SK-N-SH treated with all-trans-retinoic acid at 6 μM for 48 hours (cell line): ENCODE results near the gene PF4V1.

ENCODE experiments used
- ATAC-seq: fragments of 200-7000 bp; cut with Tn5 transposase; 3 replicates; pipeline ENCODE4 v1.9.1; 2020; ENCODE audit warnings: mild to moderate bottlenecking, moderate library complexity
- ARNTL ChIP-seq: fragments of 450-650 bp; formaldehyde crosslinking; IDR thresholded peaks from 2 replicates; pipeline ENCODE4 v1.5.0; 2020; ENCODE audit warnings: low read depth, mild to moderate bottlenecking, moderate library complexity, borderline replicate concordance
- BACH2 ChIP-seq: fragments of 250-450 bp; sonication (Bioruptor Pico); IDR thresholded peaks from 2 replicates; pipeline ENCODE4 v1.9.0; 2021; ENCODE audit warnings: mild to moderate bottlenecking, borderline replicate concordance
- CSDC2 ChIP-seq: fragments of 250-450 bp; sonication (Bioruptor Pico); IDR thresholded peaks from 2 replicates; pipeline ENCODE4 v1.5.0; 2020; ENCODE audit warnings: mild to moderate bottlenecking, moderate library complexity
- ESRRG ChIP-seq: fragments of 250-450 bp; sonication (Bioruptor Pico); IDR thresholded peaks from 2 replicates; pipeline ENCODE4 v1.6.1; 2021; ENCODE audit warnings: mild to moderate bottlenecking
- OSR1 ChIP-seq: fragments of 250-450 bp; sonication (Bioruptor Pico); IDR thresholded peaks from 2 replicates; pipeline ENCODE4 v1.8.0; 2022; ENCODE audit warnings: moderate library complexity, mild to moderate bottlenecking, inconsistent platforms
- POU6F1 ChIP-seq: fragments of 250-450 bp; sonication (Bioruptor Pico); IDR thresholded peaks from 2 replicates; pipeline ENCODE4 v1.8.0; 2021; ENCODE audit warnings: low read depth, mild to moderate bottlenecking, moderate library complexity, borderline replicate concordance
- PPARA ChIP-seq: fragments of 250-450 bp; sonication (Bioruptor Pico); IDR thresholded peaks from 2 replicates; pipeline ENCODE4 v1.5.0; 2020; ENCODE audit warnings: mild to moderate bottlenecking, borderline replicate concordance
- RARB ChIP-seq: fragments of 250-450 bp; sonication (Bioruptor Pico); IDR thresholded peaks from 2 replicates; pipeline ENCODE4 v1.8.0; 2021; ENCODE audit warnings: mild to moderate bottlenecking, moderate library complexity
- SNAI2 ChIP-seq: fragments of 250-450 bp; sonication (Bioruptor Pico); IDR thresholded peaks from 2 replicates; pipeline ENCODE4 v1.5.0; 2020; ENCODE audit warnings: mild to moderate bottlenecking, moderate library complexity
- TCF4 ChIP-seq: fragments of 250-450 bp; sonication (Bioruptor Pico); IDR thresholded peaks from 2 replicates; pipeline ENCODE4 v1.8.0; 2021; ENCODE audit warnings: mild to moderate bottlenecking, moderate library complexity, borderline replicate concordance
- TOX ChIP-seq: fragments of 250-450 bp; sonication (Bioruptor Pico); IDR thresholded peaks from 2 replicates; pipeline ENCODE4 v1.8.0; 2021; ENCODE audit warnings: mild to moderate bottlenecking, moderate library complexity, borderline replicate concordance
- TSHZ2 ChIP-seq: fragments of 250-450 bp; sonication (Bioruptor Pico); IDR thresholded peaks from 2 replicates; pipeline ENCODE4 v1.5.0; 2020; ENCODE audit warnings: mild to moderate bottlenecking, moderate library complexity
- ZC3H10 ChIP-seq: fragments of 250-450 bp; sonication (Bioruptor Pico); IDR thresholded peaks from 2 replicates; pipeline ENCODE4 v1.5.1; 2021; ENCODE audit warnings: mild to moderate bottlenecking, moderate library complexity
- ZFP3 ChIP-seq: fragments of 250-450 bp; sonication (Bioruptor Pico); IDR thresholded peaks from 2 replicates; pipeline ENCODE4 v1.5.0; 2020; ENCODE audit warnings: mild to moderate bottlenecking, moderate library complexity
- ZFP30 ChIP-seq: fragments of 450-650 bp; formaldehyde crosslinking; IDR thresholded peaks from 2 replicates; pipeline ENCODE4 v1.5.0; 2022; ENCODE audit warnings: mild to moderate bottlenecking, moderate library complexity
- ZNF565 ChIP-seq: fragments of 450-650 bp; formaldehyde crosslinking; conservative IDR thresholded peaks from 2 replicates; pipeline ENCODE4 v1.5.0; 2020; ENCODE audit warnings: low read depth, mild to moderate bottlenecking, moderate library complexity
- ZNF70 ChIP-seq: fragments of 450-650 bp; formaldehyde crosslinking; IDR thresholded peaks from 2 replicates; pipeline ENCODE4 v1.5.0; 2020; ENCODE audit warnings: mild to moderate bottlenecking, moderate library complexity
- ZNF8 ChIP-seq: fragments of 450-650 bp; formaldehyde crosslinking; IDR thresholded peaks from 2 replicates; pipeline ENCODE4 v1.5.0; 2020; ENCODE audit warnings: mild to moderate bottlenecking, moderate library complexity
- TF ChIP-seq, protein P1 (sequence below): fragments of 250-450 bp; sonication (Bioruptor Pico); IDR thresholded peaks from 2 replicates; pipeline ENCODE4 v1.5.1; 2020; ENCODE audit warnings: low read depth, mild to moderate bottlenecking, moderate library complexity

Gene PF4V1

DNA sequence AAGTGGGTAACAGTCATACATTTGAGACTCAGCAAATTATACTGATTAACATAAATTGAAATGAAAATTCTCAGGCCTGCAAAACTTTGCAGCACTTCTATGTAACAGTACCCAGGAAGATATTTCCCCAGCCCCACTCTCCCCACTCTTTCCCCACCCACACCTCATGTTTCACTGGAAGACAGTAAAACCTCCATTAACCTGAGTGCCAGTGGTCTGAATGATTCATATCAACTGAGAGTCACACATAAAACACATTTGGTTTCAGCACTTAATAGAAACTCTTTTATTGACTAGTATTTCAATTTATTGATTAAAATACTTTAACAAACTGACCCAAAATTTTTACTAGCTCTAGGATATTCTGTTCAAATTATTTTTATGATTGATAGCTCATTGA lies 9.7 kb upstream of the PF4V1 start:
- no peak for ATAC-seq
- TF ChIP-seq TCF4 (CRISPR knock-in tag) (no peak), ESRRG (CRISPR knock-in tag) (no peak), BACH2 (CRISPR knock-in tag) (no peak), ZNF70 (no peak), POU6F1 (no peak), ZC3H10 (no peak), RARB (CRISPR knock-in tag) (no peak), CSDC2 (CRISPR knock-in tag) (no peak), OSR1 (CRISPR knock-in tag) (no peak), ZFP30 (CRISPR knock-in tag) (no peak), PPARA (CRISPR knock-in tag) (no peak), ZNF8 (CRISPR knock-in tag) (no peak), ARNTL (CRISPR knock-in tag) (no peak), TOX (no peak), ZNF565 (no peak), ZFP3 (CRISPR knock-in tag) (no peak)
- TF ChIP-seq, protein P1, sequence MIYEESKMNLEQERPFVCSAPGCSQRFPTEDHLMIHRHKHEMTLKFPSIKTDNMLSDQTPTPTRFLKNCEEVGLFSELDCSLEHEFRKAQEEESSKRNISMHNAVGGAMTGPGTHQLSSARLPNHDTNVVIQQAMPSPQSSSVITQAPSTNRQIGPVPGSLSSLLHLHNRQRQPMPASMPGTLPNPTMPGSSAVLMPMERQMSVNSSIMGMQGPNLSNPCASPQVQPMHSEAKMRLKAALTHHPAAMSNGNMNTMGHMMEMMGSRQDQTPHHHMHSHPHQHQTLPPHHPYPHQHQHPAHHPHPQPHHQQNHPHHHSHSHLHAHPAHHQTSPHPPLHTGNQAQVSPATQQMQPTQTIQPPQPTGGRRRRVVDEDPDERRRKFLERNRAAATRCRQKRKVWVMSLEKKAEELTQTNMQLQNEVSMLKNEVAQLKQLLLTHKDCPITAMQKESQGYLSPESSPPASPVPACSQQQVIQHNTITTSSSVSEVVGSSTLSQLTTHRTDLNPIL (CRISPR knock-in tag), result no peak

DNA sequence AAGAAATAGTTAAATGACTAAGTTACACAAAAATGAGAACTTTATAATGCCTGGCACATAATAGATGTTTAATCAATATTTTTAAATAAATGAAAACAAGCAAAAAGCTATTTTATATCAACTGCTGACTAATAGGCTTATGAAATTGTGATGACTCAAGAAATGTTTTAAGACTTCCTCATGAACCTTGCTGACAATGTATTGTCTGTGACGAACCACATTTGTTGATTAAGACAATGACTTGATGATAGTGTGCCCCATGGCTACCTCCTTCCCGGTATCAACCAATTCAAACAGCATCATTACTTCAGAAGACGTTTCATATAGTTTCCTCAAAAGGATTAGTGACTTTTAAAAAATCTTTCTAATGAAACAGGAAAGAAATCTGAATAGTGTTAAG lies 8.8 kb upstream of the PF4V1 start:
- ATAC-seq, result no peak
- TF ChIP-seq ZFP30 (CRISPR knock-in tag) (no peak), ZNF565 (no peak), ZFP3 (CRISPR knock-in tag) (no peak), ZNF8 (CRISPR knock-in tag) (no peak), ESRRG (CRISPR knock-in tag) (no peak), PPARA (CRISPR knock-in tag) (no peak), SNAI2 (CRISPR knock-in tag) (no peak), OSR1 (CRISPR knock-in tag) (no peak), TCF4 (CRISPR knock-in tag) (no peak), CSDC2 (CRISPR knock-in tag) (no peak), ARNTL (CRISPR knock-in tag) (no peak), TSHZ2 (CRISPR knock-in tag) (no peak)

DNA sequence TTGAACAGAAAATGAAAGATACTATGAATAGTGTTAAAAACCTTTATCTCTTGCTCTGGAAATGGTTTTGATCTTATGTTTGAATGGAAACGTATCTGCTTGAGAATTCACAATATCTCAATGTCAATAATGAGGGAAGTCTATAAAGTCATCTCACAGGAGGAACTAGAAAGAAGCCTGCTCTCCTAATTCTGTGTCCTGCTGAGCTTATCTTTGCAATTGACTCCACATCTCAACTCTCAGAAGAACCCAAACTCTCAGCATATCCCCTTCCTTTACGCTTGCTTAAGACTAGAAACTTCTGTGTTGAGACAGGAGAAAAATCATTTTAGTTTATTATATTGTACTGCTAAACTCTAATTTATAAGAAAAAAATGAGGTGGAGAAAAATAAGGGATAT lies 8.3 kb upstream of the PF4V1 start:
- TF ChIP-seq ZNF8 (CRISPR knock-in tag) (no peak), ZFP3 (CRISPR knock-in tag) (no peak), TSHZ2 (CRISPR knock-in tag) (no peak), ZFP30 (CRISPR knock-in tag) (no peak), TCF4 (CRISPR knock-in tag) (no peak), CSDC2 (CRISPR knock-in tag) (no peak), PPARA (CRISPR knock-in tag) (no peak), ZNF565 (no peak), ZNF70 (no peak)
- TF ChIP-seq, protein P1 (CRISPR knock-in tag), result no peak
- no peak for ATAC-seq
